Naive thymus-derived CD4-positive, alpha-beta T cell (primary cell): ENCODE results near the gene AUP1. TPM values are rescaled to one million over a fixed set of nuclear protein-coding genes. Genes with fewer than 3 reads are reported as not detected.
"Not testable (repeated sequence)": the region's sequence is repeated elsewhere in the genome, so short reads cannot be mapped to it uniquely, and the experiment has no call there.

Source experiments
- ATAC-seq: fragments of 150-1000 bp; cut with Tn5 transposase; 2 replicates; pipeline ENCODE4 v1.10.0; 2021; ENCODE audit warnings: mild to moderate bottlenecking, moderate library complexity
- CTCF ChIA-PET: fragments of 350-600 bp; sonication (Branson Sonifier 250); formaldehyde crosslinking; loops from one replicate; lab custom pipeline; 2021; ENCODE audit warnings: antibody characterized with exemption; lab: Charles Lee
- POLR2A ChIA-PET: fragments of 350-600 bp; sonication (Branson Sonifier 250); formaldehyde crosslinking; loops from one replicate; lab custom pipeline; 2021; ENCODE audit warnings: antibody characterized with exemption, inconsistent platforms; lab: Charles Lee
- DNase-seq, 9 donors: peaks; one replicate each; pipeline versions ENCODE4 v3.0.0 to v3.0.0-alpha.2; 2020 to 2022; ENCODE audit warnings: mixed read lengths in 1 of 9
- H3K27ac ChIP-seq: one replicate; pipeline ENCODE4 v1.7.0; 2013; ENCODE audit warnings: mild to moderate bottlenecking, low read depth, low read length, moderate library complexity
- H3K27me3 ChIP-seq, 2 donors: one replicate each; pipeline ENCODE4 v1.7.0; 2013; ENCODE audit warnings: low read length in 2 of 2, mild to moderate bottlenecking in 2 of 2, moderate library complexity in 2 of 2; ENCODE audit not compliant: control insufficient read depth in 2 of 2, insufficient read depth in 2 of 2
- H3K36me3 ChIP-seq, 3 experiments: 1 replicate in 2 of 3; 2 replicates in 1 of 3; pipeline ENCODE4 v1.7.0; 2013; ENCODE audit warnings: low read length in 3 of 3, mild to moderate bottlenecking in 3 of 3, moderate library complexity in 1 of 3; ENCODE audit not compliant: insufficient read depth in 3 of 3, control insufficient read depth in 2 of 3
- H3K4me1 ChIP-seq, 2 donors: one replicate each; pipeline ENCODE4 v1.7.0; 2013; ENCODE audit warnings: low read length in 2 of 2, mild to moderate bottlenecking in 2 of 2, moderate library complexity in 1 of 2; ENCODE audit not compliant: control insufficient read depth in 2 of 2, insufficient read depth in 2 of 2
- H3K4me3 ChIP-seq: 2 replicates; pipeline ENCODE4 v1.7.0; 2013; ENCODE audit warnings: mild to moderate bottlenecking, low read length
- H3K9me3 ChIP-seq, 3 experiments: 1 replicate in 2 of 3; 2 replicates in 1 of 3; pipeline ENCODE4 v1.7.0; 2013; ENCODE audit warnings: low read length in 3 of 3; ENCODE audit not compliant: control insufficient read depth in 2 of 3
- H3K27ac Mint-ChIP-seq, 9 donors: one replicate each; pipeline ENCODE4 v1.8.0; 2020 to 2022; ENCODE audit warnings: mixed read lengths in 9 of 9, mild to moderate bottlenecking in 8 of 9, moderate library complexity in 5 of 9, inconsistent platforms in 2 of 9
- H3K27me3 Mint-ChIP-seq, 5 donors: one replicate each; pipeline ENCODE4 v1.8.0; 2021 to 2022; ENCODE audit warnings: mixed read lengths in 5 of 5, mild to moderate bottlenecking in 1 of 5
- H3K36me3 Mint-ChIP-seq, 5 donors: one replicate each; pipeline ENCODE4 v1.8.0; 2020 to 2022; ENCODE audit warnings: mixed read lengths in 5 of 5, mild to moderate bottlenecking in 3 of 5, inconsistent platforms in 1 of 5
- H3K4me1 Mint-ChIP-seq, 7 donors: one replicate each; pipeline ENCODE4 v1.8.0; 2020 to 2022; ENCODE audit warnings: mixed read lengths in 7 of 7, mild to moderate bottlenecking in 3 of 7, inconsistent platforms in 1 of 7
- H3K4me3 Mint-ChIP-seq, 10 donors: one replicate each; pipeline ENCODE4 v1.8.0; 2020 to 2022; ENCODE audit warnings: mild to moderate bottlenecking in 10 of 10, mixed read lengths in 10 of 10, moderate library complexity in 6 of 10, inconsistent platforms in 2 of 10
- H3K9me3 Mint-ChIP-seq, 11 donors: one replicate each; pipeline ENCODE4 v1.8.0; 2020 to 2022; ENCODE audit warnings: mixed read lengths in 11 of 11, mild to moderate bottlenecking in 4 of 11, inconsistent platforms in 1 of 11, moderate library complexity in 1 of 11
- intact Hi-C, 2 donors: fragments of 100-400 bp; cut with micrococcal nuclease; formaldehyde crosslinking; loops; one replicate each; pipeline ENCODE4 v1.15.1; 2023
- polyA plus RNA-seq, 2 donors: library from polyadenylated mRNA; unstranded; fragments of 300-500 nt; fragmentation: Illumina TruSeq; gene quantifications; one replicate each; pipeline ENCODE4 v1.2.3, GENCODE V29; 2021
- total RNA-seq, 6 experiments: library from RNA in 5 of 6; stranded (reverse) in 5 of 6; gene quantifications; 1 replicate in 5 of 6; 2 replicates in 1 of 6; pipeline ENCODE4 v1.2.3 and lab custom pipeline; 2021 to 2026

The AUP1 gene
- total and polyA plus RNA-seq, 7 experiments from 2014 or later: 69.7 to 160 (median 139) TPM

- intact Hi-C loops: loop anchor here (1.0 to 10.0 kb wide), 18 partner anchors 11 to 1249 kb away; partner anchors contain the start of genes AUP1 (in 2 of the 2), C2orf81 (in 2 of the 2), HTRA2 (in 2 of the 2) and MRPL53 (in 2 of the 2)
- not testable (repeated sequence) for H3K27me3 Mint-ChIP-seq, H3K27ac ChIP-seq, H3K9me3 ChIP-seq, H3K9me3 Mint-ChIP-seq, DNase-seq, H3K27me3 ChIP-seq, ATAC-seq
- POLR2A ChIA-PET: interaction anchor here (0.8 to 6.9 kb wide), 16 partner anchors 8 to 704 kb away, joined by 3 to 197 read pairs (median 6); partner anchors contain the start of genes AUP1, C2orf81, HTRA2 and INO80B
- peak overlapping the region; percentile 93 to 100 (median 99) for H3K27ac Mint-ChIP-seq
- H3K4me1 ChIP-seq: peaks cover 22 to 26% of the 10 kb centered on the region in 2 donors
- H3K36me3 ChIP-seq: peaks cover 0 to 41% (median 0%) of the 10 kb centered on the region in 3 experiments
- CTCF ChIA-PET: interaction anchor here (0.7 to 6.2 kb wide), 10 partner anchors 20 to 104 kb away, joined by 3 to 59 read pairs (median 9); partner anchors contain the start of genes AUP1, HTRA2, INO80B and WBP1
- H3K4me3 Mint-ChIP-seq: peak overlapping the region; percentile 91 to 100 (median 98)
- peak overlapping the region; percentile 99 for H3K4me3 ChIP-seq
- H3K4me1 Mint-ChIP-seq: peaks cover 21 to 59% (median 41%) of the 10 kb centered on the region in 7 donors
- H3K36me3 Mint-ChIP-seq: peaks cover 4 to 22% (median 12%) of the 10 kb centered on the region in 5 donors
These were observed 45.8 kb downstream of the AUP1 start for GRCh38 chr2:74483675-74484164.

GRCh38 chr2:74482801-74483674, 46.5 kb downstream of the AUP1 start, which contains the start of the genes CCDC142 and TTC31:
TSS of gene CCDC142 (minus strand) at chr2:74482998. CDS start at chr2:74482837, 161 bp downstream.
TSS of gene TTC31 (plus strand) at chr2:74483081. CDS start at chr2:74483096, 15 bp downstream.
- ATAC-seq: peak; percentile 96

GRCh38 chr2:74481961-74482800, 47.3 kb downstream of the AUP1 start:
- ATAC-seq (peak; percentile 50), DNase-seq (peak in 2 of 9 donors; percentile 43 to 71)
- peak overlapping the region; percentile 93 to 100 (median 99) for H3K27ac Mint-ChIP-seq
- intact Hi-C loops: loop anchor here (2.0 to 10.0 kb wide), 3 partner anchors 47 to 1247 kb away; partner anchors contain the start of genes AUP1 (in 1 of the 2), CCT7 (in 1 of the 2), HTRA2 (in 1 of the 2) and PRADC1 (in 1 of the 2)
- H3K9me3 Mint-ChIP-seq: no peaks in the 10 kb centered on the region
- H3K4me3 ChIP-seq: peak overlapping the region; percentile 99
- H3K4me1 Mint-ChIP-seq: peaks cover 24 to 59% (median 44%) of the 10 kb centered on the region in 7 donors
- no peaks in the 10 kb centered on the region for H3K9me3 ChIP-seq
- peak overlapping the region; percentile 91 to 100 (median 98) for H3K4me3 Mint-ChIP-seq
- ChIA-PET CTCF (interaction anchor here (0.6 to 6.2 kb wide), 16 partner anchors 9 to 162 kb away, joined by 3 to 59 read pairs (median 6); partner anchors contain the start of genes AUP1, DQX1, HTRA2 and INO80B), POLR2A (interaction anchor here (0.8 to 6.9 kb wide), 23 partner anchors 8 to 745 kb away, joined by 3 to 197 read pairs (median 4); partner anchors contain the start of genes AUP1, C2orf81, HTRA2 and INO80B)
- no peaks in the 10 kb centered on the region for H3K27me3 Mint-ChIP-seq
- peaks cover 22 to 26% of the 10 kb centered on the region in 2 donors for H3K4me1 ChIP-seq
- H3K36me3 ChIP-seq: peaks cover 0 to 32% (median 0%) of the 10 kb centered on the region in 3 experiments
- H3K36me3 Mint-ChIP-seq: peaks cover 4 to 26% (median 13%) of the 10 kb centered on the region in 5 donors
- H3K27me3 ChIP-seq: no peaks in the 10 kb centered on the region
- peak overlapping the region; percentile 85 for H3K27ac ChIP-seq

More at GRCh38 chr2:74482801-74483674, 46.5 kb downstream of the AUP1 start, which contains the start of the genes CCDC142 and TTC31:
- peak within 1 kb of the TSS; percentile 85 for H3K27ac ChIP-seq
- H3K4me1 Mint-ChIP-seq: peaks cover 21 to 59% (median 41%) of the 10 kb centered on the region in 7 donors
- intact Hi-C loops: loop anchor here (1.0 to 10.0 kb wide), 18 partner anchors 11 to 1248 kb away; partner anchors contain the start of genes AUP1 (in 2 of the 2), C2orf81 (in 2 of the 2), HTRA2 (in 2 of the 2) and MRPL53 (in 2 of the 2)
- H3K9me3 ChIP-seq: no peaks in the 10 kb centered on the region
- H3K27ac Mint-ChIP-seq: peak within 1 kb of the TSS; percentile 93 to 100 (median 99)
- no peaks in the 10 kb centered on the region for H3K9me3 Mint-ChIP-seq
- H3K4me3 ChIP-seq: peak within 1 kb of the TSS; percentile 99
- H3K4me1 ChIP-seq: peaks cover 22 to 26% of the 10 kb centered on the region in 2 donors
- ChIA-PET POLR2A (interaction anchor here (0.8 to 6.9 kb wide), 25 partner anchors 9 to 746 kb away, joined by 3 to 197 read pairs (median 5); partner anchors contain the start of genes AUP1, C2orf81, HTRA2 and INO80B), CTCF (interaction anchor here (0.7 to 6.2 kb wide), 16 partner anchors 10 to 104 kb away, joined by 3 to 59 read pairs (median 6); partner anchors contain the start of genes AUP1, DQX1, HTRA2 and INO80B)
- no peaks in the 10 kb centered on the region for H3K27me3 Mint-ChIP-seq
- H3K27me3 ChIP-seq: no peaks in the 10 kb centered on the region
- peaks cover 4 to 22% (median 12%) of the 10 kb centered on the region in 5 donors for H3K36me3 Mint-ChIP-seq
- H3K36me3 ChIP-seq: peaks cover 0 to 36% (median 0%) of the 10 kb centered on the region in 3 experiments
- peak within 1 kb of the TSS; percentile 91 to 100 (median 98) for H3K4me3 Mint-ChIP-seq
- peak; percentile 76 to 96 (median 96) for DNase-seq

GRCh38 chr2:74481431-74481830, 48.1 kb downstream of the AUP1 start:
- H3K4me3 ChIP-seq: peak overlapping the region; percentile 99
- POLR2A ChIA-PET: interaction anchor here (0.9 to 6.9 kb wide), 14 partner anchors 7 to 117 kb away, joined by 3 to 197 read pairs (median 11); partner anchors contain the start of genes AUP1, HTRA2, INO80B and MRPL53
- no peaks in the 10 kb centered on the region for H3K9me3 ChIP-seq
- Mint-ChIP-seq H3K27ac (peak overlapping the region in 1 of 9 donors; percentile 9), H3K9me3 (no peaks in the 10 kb centered on the region), H3K4me3 (peak overlapping the region; percentile 91 to 100 (median 98)), H3K27me3 (no peaks in the 10 kb centered on the region), H3K4me1 (peaks cover 24 to 53% (median 39%) of the 10 kb centered on the region in 7 donors), H3K36me3 (peaks cover 4 to 21% (median 8%) of the 10 kb centered on the region in 5 donors)
- CTCF ChIA-PET: interaction anchor here (0.6 to 6.2 kb wide), 8 partner anchors 8 to 163 kb away, joined by 3 to 59 read pairs (median 10); partner anchors contain the start of genes MRPL53 and WBP1
- no peaks in the 10 kb centered on the region for H3K27me3 ChIP-seq
- ATAC-seq (no peak), DNase-seq (no peak)
- intact Hi-C loops: loop anchor here in 1 of 2 donors (10.0 kb wide), 1 partner anchor 1247 kb away; the partner anchor contains the start of genes CCT7 and PRADC1
- peaks cover 22 to 26% of the 10 kb centered on the region in 2 donors for H3K4me1 ChIP-seq
- peaks cover 0 to 28% (median 0%) of the 10 kb centered on the region in 3 experiments for H3K36me3 ChIP-seq
- H3K27ac ChIP-seq: peak overlapping the region; percentile 85
